ENCODE results near the gene MBNL2. TPM values are rescaled to one million over a fixed set of nuclear protein-coding genes. Genes with fewer than 3 reads are reported as not detected.
A peak's percentile ranks its signal among the peaks of the same experiment; 100 is the strongest.

MBNL2 gene
- total RNA-seq, 1 experiment from 2014 or later = 0.85 TPM

GRCh38 chr13:97257800-97258799, 36.0 kb downstream of the MBNL2 start:
- H3K4me3 Mint-ChIP-seq = no peak overlapping the region
- no peak for TF ChIP-seq ZNF121 (CRISPR knock-in tag; IDR thresholded peaks at IDR 0.05)
- peak; percentile 87 for TF ChIP-seq GABPB1 (CRISPR knock-in tag; IDR thresholded peaks at IDR 0.05)
- TF ChIP-seq ZSCAN18 (CRISPR knock-in tag; IDR thresholded peaks at IDR 0.05) = no peak
- TF ChIP-seq, protein P1, sequence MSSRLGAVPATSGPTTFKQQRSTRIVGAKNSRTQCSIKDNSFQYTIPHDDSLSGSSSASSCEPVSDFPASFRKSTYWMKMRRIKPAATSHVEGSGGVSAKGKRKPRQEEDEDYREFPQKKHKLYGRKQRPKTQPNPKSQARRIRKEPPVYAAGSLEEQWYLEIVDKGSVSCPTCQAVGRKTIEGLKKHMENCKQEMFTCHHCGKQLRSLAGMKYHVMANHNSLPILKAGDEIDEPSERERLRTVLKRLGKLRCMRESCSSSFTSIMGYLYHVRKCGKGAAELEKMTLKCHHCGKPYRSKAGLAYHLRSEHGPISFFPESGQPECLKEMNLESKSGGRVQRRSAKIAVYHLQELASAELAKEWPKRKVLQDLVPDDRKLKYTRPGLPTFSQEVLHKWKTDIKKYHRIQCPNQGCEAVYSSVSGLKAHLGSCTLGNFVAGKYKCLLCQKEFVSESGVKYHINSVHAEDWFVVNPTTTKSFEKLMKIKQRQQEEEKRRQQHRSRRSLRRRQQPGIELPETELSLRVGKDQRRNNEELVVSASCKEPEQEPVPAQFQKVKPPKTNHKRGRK (CRISPR knock-in tag; IDR thresholded peaks at IDR 0.05; ENCODE audit: borderline replicate concordance) = no peak
- DNase-seq (ENCODE audit: low spot score) = peak; percentile 55
- H3K9me3 Mint-ChIP-seq = no peaks in the 10 kb centered on the region
- CTCF ChIA-PET = interaction anchor here (1.9 to 4.0 kb wide), 3 partner anchors 10 to 148 kb away, joined by 5 to 26 read pairs (median 11); partner anchors contain the start of gene MBNL2
- H3K27ac Mint-ChIP-seq = no peak overlapping the region
- peak; percentile 92 for ATAC-seq
- no peaks in the 10 kb centered on the region for H3K36me3 Mint-ChIP-seq
- peaks cover 32% of the 10 kb centered on the region for H3K4me1 Mint-ChIP-seq
- peaks cover 20% of the 10 kb centered on the region for H3K27me3 Mint-ChIP-seq (ENCODE audit: low read depth)
- POLR2A ChIA-PET = no interaction called here

DNA sequence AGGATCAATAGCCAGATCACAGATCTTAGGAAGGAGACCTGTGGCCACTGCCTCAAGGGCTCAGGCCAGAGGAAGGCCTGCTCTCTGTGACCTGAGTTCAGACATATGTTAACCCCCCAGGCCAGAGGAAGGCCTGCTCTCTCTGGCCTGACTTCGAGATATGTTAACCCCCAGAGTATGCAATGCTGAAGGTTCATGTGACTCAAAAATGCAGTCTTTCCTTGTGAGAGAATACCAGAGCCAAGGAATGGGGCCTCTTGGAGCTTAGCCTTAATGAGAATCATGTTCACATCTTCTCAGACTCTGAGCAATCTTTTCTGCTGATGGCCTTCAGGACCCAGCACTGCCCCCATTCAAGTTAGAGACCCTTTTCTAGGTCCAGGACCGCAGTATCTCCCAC, 36.7 kb downstream of the MBNL2 start:
- POLR2A ChIA-PET = no interaction called here
- H3K27ac Mint-ChIP-seq = no peak overlapping the region
- TF ChIP-seq ZBTB21 (CRISPR knock-in tag; IDR thresholded peaks at IDR 0.05; ENCODE audit: borderline replicate concordance) = no peak
- TF ChIP-seq, protein P2, sequence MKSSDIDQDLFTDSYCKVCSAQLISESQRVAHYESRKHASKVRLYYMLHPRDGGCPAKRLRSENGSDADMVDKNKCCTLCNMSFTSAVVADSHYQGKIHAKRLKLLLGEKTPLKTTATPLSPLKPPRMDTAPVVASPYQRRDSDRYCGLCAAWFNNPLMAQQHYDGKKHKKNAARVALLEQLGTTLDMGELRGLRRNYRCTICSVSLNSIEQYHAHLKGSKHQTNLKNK (CRISPR knock-in tag; IDR thresholded peaks at IDR 0.05) = no peak
- TF ChIP-seq ZNF121 (CRISPR knock-in tag; IDR thresholded peaks at IDR 0.05) = no peak
- no peak for TF ChIP-seq HMGXB4 (CRISPR knock-in tag; IDR thresholded peaks at IDR 0.05)
- TF ChIP-seq OVOL2 (CRISPR knock-in tag; IDR thresholded peaks at IDR 0.05; ENCODE audit: borderline replicate concordance) = no peak
- TF ChIP-seq GTF2I (CRISPR knock-in tag; conservative IDR thresholded peaks at IDR 0.05) = no peak
- no peak for TF ChIP-seq TEAD4 (CRISPR knock-in tag; IDR thresholded peaks at IDR 0.05)
- TF ChIP-seq MYBL2 (CRISPR knock-in tag; IDR thresholded peaks at IDR 0.05) = no peak
- no peak for TF ChIP-seq CBFB (CRISPR knock-in tag; IDR thresholded peaks at IDR 0.05; ENCODE audit: low read depth)
- TF ChIP-seq ESRRA (CRISPR knock-in tag; IDR thresholded peaks at IDR 0.05; ENCODE audit: borderline replicate concordance) = no peak
- TF ChIP-seq RORB (CRISPR knock-in tag; IDR thresholded peaks at IDR 0.05) = no peak
- TF ChIP-seq PRRX2 (CRISPR knock-in tag; IDR thresholded peaks at IDR 0.05) = no peak
- TF ChIP-seq TCF7 (CRISPR knock-in tag; IDR thresholded peaks at IDR 0.05; ENCODE audit: low read depth) = no peak
- TF ChIP-seq, protein P3, sequence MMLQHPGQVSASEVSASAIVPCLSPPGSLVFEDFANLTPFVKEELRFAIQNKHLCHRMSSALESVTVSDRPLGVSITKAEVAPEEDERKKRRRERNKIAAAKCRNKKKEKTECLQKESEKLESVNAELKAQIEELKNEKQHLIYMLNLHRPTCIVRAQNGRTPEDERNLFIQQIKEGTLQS (CRISPR knock-in tag; conservative IDR thresholded peaks at IDR 0.05) = no peak
- TF ChIP-seq CTCF (IDR thresholded peaks at IDR 0.05) = no peak
- no peak for TF ChIP-seq RELA (CRISPR knock-in tag; IDR thresholded peaks at IDR 0.05; ENCODE audit: borderline replicate concordance)
- TF ChIP-seq, protein P4, sequence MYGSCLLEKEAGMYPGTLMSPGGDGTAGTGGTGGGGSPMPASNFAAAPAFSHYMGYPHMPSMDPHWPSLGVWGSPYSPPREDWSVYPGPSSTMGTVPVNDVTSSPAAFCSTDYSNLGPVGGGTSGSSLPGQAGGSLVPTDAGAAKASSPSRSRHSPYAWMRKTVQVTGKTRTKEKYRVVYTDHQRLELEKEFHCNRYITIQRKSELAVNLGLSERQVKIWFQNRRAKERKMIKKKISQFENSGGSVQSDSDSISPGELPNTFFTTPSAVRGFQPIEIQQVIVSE (CRISPR knock-in tag; IDR thresholded peaks at IDR 0.05; ENCODE audit: borderline replicate concordance) = no peak
- TF ChIP-seq, protein P5, sequence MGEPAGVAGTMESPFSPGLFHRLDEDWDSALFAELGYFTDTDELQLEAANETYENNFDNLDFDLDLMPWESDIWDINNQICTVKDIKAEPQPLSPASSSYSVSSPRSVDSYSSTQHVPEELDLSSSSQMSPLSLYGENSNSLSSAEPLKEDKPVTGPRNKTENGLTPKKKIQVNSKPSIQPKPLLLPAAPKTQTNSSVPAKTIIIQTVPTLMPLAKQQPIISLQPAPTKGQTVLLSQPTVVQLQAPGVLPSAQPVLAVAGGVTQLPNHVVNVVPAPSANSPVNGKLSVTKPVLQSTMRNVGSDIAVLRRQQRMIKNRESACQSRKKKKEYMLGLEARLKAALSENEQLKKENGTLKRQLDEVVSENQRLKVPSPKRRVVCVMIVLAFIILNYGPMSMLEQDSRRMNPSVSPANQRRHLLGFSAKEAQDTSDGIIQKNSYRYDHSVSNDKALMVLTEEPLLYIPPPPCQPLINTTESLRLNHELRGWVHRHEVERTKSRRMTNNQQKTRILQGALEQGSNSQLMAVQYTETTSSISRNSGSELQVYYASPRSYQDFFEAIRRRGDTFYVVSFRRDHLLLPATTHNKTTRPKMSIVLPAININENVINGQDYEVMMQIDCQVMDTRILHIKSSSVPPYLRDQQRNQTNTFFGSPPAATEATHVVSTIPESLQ (CRISPR knock-in tag; IDR thresholded peaks at IDR 0.05) = no peak
- TF ChIP-seq, protein P1 (CRISPR knock-in tag; IDR thresholded peaks at IDR 0.05; ENCODE audit: borderline replicate concordance) = no peak

More for the DNA sequence above, 36.7 kb downstream of the MBNL2 start:
- CTCF ChIA-PET = interaction anchor here (3.9 to 4.0 kb wide), 2 partner anchors 9 to 149 kb away, joined by 11 to 26 read pairs; no protein-coding TSS in a partner anchor
- ATAC-seq (no peak), DNase-seq (ENCODE audit: low spot score) (no peak)
- H3K27me3 Mint-ChIP-seq (ENCODE audit: low read depth) = peaks cover 20% of the 10 kb centered on the region
- peaks cover 34% of the 10 kb centered on the region for H3K4me1 Mint-ChIP-seq
- no peaks in the 10 kb centered on the region for H3K9me3 Mint-ChIP-seq
- H3K36me3 Mint-ChIP-seq = no peaks in the 10 kb centered on the region
- no peak overlapping the region for H3K4me3 Mint-ChIP-seq
